ENCODE results near the gene PIK3R4.

Gene PIK3R4

GRCh38 chr3:130731817-130732216 lies 14.8 kb downstream of the PIK3R4 start:
- no peaks in the 10 kb centered on the region for H3K9me3 Mint-ChIP-seq
- no peak overlapping the region for H3K27ac Mint-ChIP-seq
- H3K4me1 Mint-ChIP-seq (ENCODE audit: low read depth) = peaks cover under 1% of the 10 kb centered on the region
- intact Hi-C loops (cut with micrococcal nuclease) = no loop called here
- no peak overlapping the region for H3K4me3 Mint-ChIP-seq
- peaks cover 54% of the 10 kb centered on the region for H3K36me3 Mint-ChIP-seq (ENCODE audit: low read depth)
- H3K27me3 Mint-ChIP-seq = no peaks in the 10 kb centered on the region

DNA sequence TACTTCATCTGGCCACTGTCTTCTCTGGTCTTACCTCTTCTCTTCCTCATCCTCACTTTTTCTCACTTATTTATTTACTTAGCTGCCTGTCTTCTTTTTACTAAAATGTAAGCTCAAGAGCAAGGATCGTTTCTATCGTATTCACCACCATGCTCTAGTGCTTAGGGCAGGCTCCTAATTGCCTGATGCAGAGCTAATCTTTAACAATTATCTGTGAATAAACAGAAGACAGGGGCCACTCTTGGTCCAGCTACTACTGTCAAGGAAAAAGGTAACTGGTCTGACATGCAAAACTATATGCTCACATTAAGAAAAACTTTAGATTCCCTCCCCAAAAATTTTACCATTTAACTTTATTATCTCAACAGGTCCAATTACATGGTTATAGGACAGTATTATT lies 17.5 kb downstream of the PIK3R4 start:
- H3K36me3 Mint-ChIP-seq (ENCODE audit: low read depth) = peaks cover 36% of the 10 kb centered on the region
- no peaks in the 10 kb centered on the region for H3K4me1 Mint-ChIP-seq (ENCODE audit: low read depth)
- H3K9me3 Mint-ChIP-seq = no peaks in the 10 kb centered on the region
- H3K27me3 Mint-ChIP-seq = no peaks in the 10 kb centered on the region
- H3K4me3 Mint-ChIP-seq = no peak overlapping the region
- no peak overlapping the region for H3K27ac Mint-ChIP-seq
- intact Hi-C loops (cut with micrococcal nuclease) = no loop called here

DNA sequence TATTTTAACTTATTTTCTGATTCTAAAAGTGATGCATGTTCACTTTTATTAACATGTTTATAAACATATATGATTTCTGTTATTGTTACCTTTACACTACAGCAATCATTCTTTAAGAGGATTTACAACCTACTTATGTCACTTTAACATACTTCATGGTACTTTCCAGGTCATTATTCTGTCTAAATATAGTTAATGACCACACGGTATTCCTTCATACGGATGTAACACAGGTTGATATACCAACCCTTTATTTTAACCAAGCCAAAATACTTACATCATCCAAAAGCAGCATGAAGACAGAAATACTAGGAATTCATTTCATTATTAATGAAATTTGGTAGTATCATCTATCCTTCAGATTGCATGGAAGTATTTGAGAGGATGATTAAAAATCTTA lies 18.6 kb downstream of the PIK3R4 start:
- H3K4me1 Mint-ChIP-seq (ENCODE audit: low read depth) = no peaks in the 10 kb centered on the region

GRCh38 chr3:130725746-130726145 lies 20.9 kb downstream of the PIK3R4 start:
- no peaks in the 10 kb centered on the region for H3K27me3 Mint-ChIP-seq
- intact Hi-C loops (cut with micrococcal nuclease) = loop anchor here (2.0 kb wide), 1 partner anchor 19 kb away; no protein-coding TSS in a partner anchor
- H3K36me3 Mint-ChIP-seq (ENCODE audit: low read depth) = peaks cover 27% of the 10 kb centered on the region
- no peaks in the 10 kb centered on the region for H3K9me3 Mint-ChIP-seq
- no peaks in the 10 kb centered on the region for H3K4me1 Mint-ChIP-seq (ENCODE audit: low read depth)
- H3K27ac Mint-ChIP-seq = no peak overlapping the region
- no peak overlapping the region for H3K4me3 Mint-ChIP-seq

More for the DNA sequence above, 18.6 kb downstream of the PIK3R4 start:
- intact Hi-C loops (cut with micrococcal nuclease) = no loop called here
- H3K27me3 Mint-ChIP-seq = no peaks in the 10 kb centered on the region
- no peaks in the 10 kb centered on the region for H3K9me3 Mint-ChIP-seq
- H3K27ac Mint-ChIP-seq = no peak overlapping the region
- H3K4me3 Mint-ChIP-seq = no peak overlapping the region
- peaks cover 33% of the 10 kb centered on the region for H3K36me3 Mint-ChIP-seq (ENCODE audit: low read depth)

GRCh38 chr3:130715616-130716015 lies 31.0 kb downstream of the PIK3R4 start:
- H3K27me3 Mint-ChIP-seq = no peaks in the 10 kb centered on the region
- H3K4me3 Mint-ChIP-seq = no peak overlapping the region
- H3K36me3 Mint-ChIP-seq (ENCODE audit: low read depth) = peaks cover 75% of the 10 kb centered on the region
- H3K27ac Mint-ChIP-seq = no peak overlapping the region
- no peaks in the 10 kb centered on the region for H3K9me3 Mint-ChIP-seq
- peaks cover 5% of the 10 kb centered on the region for H3K4me1 Mint-ChIP-seq (ENCODE audit: low read depth)
- intact Hi-C loops (cut with micrococcal nuclease) = no loop called here

- H3K27ac Mint-ChIP-seq = no peak overlapping the region
- H3K36me3 Mint-ChIP-seq (ENCODE audit: low read depth) = peaks cover 70% of the 10 kb centered on the region
- peaks cover 5% of the 10 kb centered on the region for H3K4me1 Mint-ChIP-seq (ENCODE audit: low read depth)
- no peaks in the 10 kb centered on the region for H3K9me3 Mint-ChIP-seq
- intact Hi-C loops (cut with micrococcal nuclease) = no loop called here
- no peaks in the 10 kb centered on the region for H3K27me3 Mint-ChIP-seq
- H3K4me3 Mint-ChIP-seq = no peak overlapping the region
Observed at GRCh38 chr3:130712718-130713423, 33.8 kb downstream of the PIK3R4 start.

DNA sequence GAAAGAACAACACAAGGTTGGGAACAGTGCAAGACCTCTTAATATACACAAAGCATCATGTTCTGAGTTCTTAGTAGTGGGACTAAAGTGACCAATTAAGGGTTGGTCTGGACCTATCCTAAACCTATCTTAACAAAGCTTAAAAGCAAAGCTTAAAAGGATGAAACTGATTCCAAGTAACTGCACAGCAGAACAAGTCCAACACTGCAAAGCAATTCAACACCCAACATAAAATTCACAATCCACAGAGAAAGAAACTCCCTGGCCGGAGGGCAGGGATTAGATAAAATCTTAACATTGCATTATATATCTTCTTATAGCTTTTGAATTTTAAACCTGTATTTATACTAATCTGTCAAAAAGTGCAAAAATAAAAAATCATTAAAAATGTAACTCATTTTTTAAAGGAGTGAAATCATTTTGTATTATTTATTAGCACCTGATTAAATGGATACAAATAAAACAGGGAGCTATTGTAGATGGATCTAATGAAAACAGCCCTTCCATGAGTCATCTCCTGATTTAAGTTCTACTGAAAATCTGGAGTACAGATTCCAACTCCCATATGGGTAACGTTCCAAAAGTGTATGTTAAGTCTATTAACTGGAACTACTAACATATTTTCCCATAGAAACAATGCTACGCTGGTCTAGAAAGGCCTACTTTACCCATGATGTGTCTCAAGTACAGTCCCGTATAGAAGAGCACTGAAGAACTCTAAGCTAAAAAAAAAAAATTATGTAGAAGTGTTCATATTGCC lies 34.9 kb downstream of the PIK3R4 start:
- Mint-ChIP-seq H3K9me3 (no peaks in the 10 kb centered on the region), H3K4me3 (no peak overlapping the region), H3K36me3 (ENCODE audit: low read depth) (peaks cover 63% of the 10 kb centered on the region), H3K27me3 (no peaks in the 10 kb centered on the region), H3K4me1 (ENCODE audit: low read depth) (peaks cover 5% of the 10 kb centered on the region), H3K27ac (peak overlapping the region; percentile 41)
- intact Hi-C loops (cut with micrococcal nuclease) = no loop called here

DNA sequence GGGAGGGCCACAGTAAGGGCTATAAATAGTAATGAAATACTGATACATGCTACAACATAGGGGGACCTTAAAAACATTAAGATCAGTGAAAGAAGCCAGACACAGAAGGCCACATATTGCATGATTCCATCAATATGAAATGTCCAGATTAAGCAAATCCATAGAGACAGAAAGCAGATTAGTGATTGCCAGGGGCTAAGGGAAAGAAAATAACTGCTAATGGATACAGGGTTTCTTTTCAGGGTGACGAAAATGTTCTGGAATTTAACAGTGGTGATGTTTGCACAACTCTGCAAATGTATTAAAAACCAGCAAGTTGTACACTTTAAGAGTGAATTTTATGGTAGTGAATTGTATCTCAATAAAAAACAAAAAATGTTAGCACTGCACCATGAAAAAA lies 37.0 kb downstream of the PIK3R4 start:
- Mint-ChIP-seq H3K4me3 (no peak overlapping the region), H3K36me3 (ENCODE audit: low read depth) (peaks cover 53% of the 10 kb centered on the region), H3K27ac (no peak overlapping the region), H3K9me3 (no peaks in the 10 kb centered on the region), H3K27me3 (no peaks in the 10 kb centered on the region), H3K4me1 (ENCODE audit: low read depth) (peaks cover 5% of the 10 kb centered on the region)
- intact Hi-C loops (cut with micrococcal nuclease) = no loop called here

- intact Hi-C loops (cut with micrococcal nuclease) = no loop called here
- Mint-ChIP-seq H3K36me3 (ENCODE audit: low read depth) (peaks cover 46% of the 10 kb centered on the region), H3K4me3 (no peak overlapping the region), H3K27ac (peak overlapping the region; percentile 60), H3K9me3 (no peaks in the 10 kb centered on the region), H3K27me3 (no peaks in the 10 kb centered on the region), H3K4me1 (ENCODE audit: low read depth) (peaks cover under 1% of the 10 kb centered on the region)
Observed at GRCh38 chr3:130707902-130708601, 38.6 kb downstream of the PIK3R4 start.

DNA sequence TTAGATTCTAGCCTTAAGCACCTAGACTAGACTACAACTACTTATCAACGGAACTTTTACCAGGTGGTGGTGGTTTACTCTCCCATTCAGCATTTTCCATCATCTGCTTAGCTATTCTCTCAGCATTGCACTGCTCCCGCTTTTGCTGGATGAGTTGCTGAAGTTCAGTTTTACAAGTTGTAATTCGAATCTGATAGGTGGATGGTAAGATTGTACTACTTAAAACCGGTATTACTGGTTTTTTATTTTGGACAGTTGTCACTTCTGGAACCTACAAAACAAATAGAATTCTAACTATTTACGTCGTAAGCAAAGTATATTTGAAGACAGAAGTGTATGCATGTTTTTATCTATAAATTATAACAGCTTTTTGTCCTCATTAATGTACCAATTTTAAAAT lies 41.1 kb downstream of the PIK3R4 start:
- Mint-ChIP-seq H3K36me3 (ENCODE audit: low read depth) (peaks cover 50% of the 10 kb centered on the region), H3K9me3 (no peaks in the 10 kb centered on the region), H3K4me1 (ENCODE audit: low read depth) (no peaks in the 10 kb centered on the region), H3K27me3 (no peaks in the 10 kb centered on the region), H3K27ac (no peak overlapping the region), H3K4me3 (no peak overlapping the region)
- intact Hi-C loops (cut with micrococcal nuclease) = no loop called here

DNA sequence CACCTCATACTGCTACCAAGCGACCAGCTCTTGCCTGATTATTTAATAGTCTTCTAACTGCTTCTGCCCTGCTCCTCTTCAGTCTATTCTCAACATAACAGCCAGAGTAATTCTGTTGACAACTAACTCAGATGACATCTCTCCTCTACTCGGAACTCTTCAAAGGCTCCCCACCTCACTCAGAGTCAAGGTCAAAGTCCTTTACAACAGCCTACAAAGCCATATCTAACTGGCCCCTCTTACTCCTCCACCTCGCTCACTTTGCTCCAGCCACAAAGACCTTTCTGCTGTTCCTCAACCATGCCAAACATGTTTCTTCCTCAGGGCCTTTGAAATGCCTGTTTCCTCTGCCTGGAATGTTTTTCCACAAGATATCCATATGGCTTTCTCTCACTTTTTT lies 43.6 kb downstream of the PIK3R4 start:
- Mint-ChIP-seq H3K27ac (no peak overlapping the region), H3K4me1 (ENCODE audit: low read depth) (no peaks in the 10 kb centered on the region), H3K36me3 (ENCODE audit: low read depth) (peaks cover 56% of the 10 kb centered on the region), H3K4me3 (no peak overlapping the region), H3K9me3 (no peaks in the 10 kb centered on the region), H3K27me3 (no peaks in the 10 kb centered on the region)
- intact Hi-C loops (cut with micrococcal nuclease) = no loop called here

GRCh38 chr3:130700541-130700940 lies 46.1 kb downstream of the PIK3R4 start:
- no peaks in the 10 kb centered on the region for H3K4me1 Mint-ChIP-seq (ENCODE audit: low read depth)
- H3K9me3 Mint-ChIP-seq = no peaks in the 10 kb centered on the region
- no peaks in the 10 kb centered on the region for H3K27me3 Mint-ChIP-seq
- intact Hi-C loops (cut with micrococcal nuclease) = no loop called here
- H3K27ac Mint-ChIP-seq = no peak overlapping the region
- H3K4me3 Mint-ChIP-seq = no peak overlapping the region
- peaks cover 71% of the 10 kb centered on the region for H3K36me3 Mint-ChIP-seq (ENCODE audit: low read depth)

DNA sequence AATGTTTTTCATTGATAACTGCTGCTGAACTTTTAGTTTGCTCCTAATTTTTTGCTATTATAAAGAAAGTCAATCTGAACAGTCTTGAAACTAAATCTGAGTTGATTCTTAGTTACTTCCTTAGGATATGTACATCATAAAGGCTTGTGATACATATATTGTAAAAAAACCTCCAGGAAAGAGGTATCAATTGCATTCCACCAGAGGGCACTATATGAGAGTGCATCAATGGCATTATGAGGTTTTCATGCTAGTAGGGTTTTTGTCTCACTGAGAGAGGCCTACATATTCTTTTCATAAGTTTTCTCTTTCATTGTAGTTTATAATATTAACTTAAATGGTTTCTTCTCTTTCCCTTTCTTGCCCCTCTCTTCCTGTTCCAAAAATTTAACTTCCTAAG lies 46.9 kb downstream of the PIK3R4 start:
- intact Hi-C loops (cut with micrococcal nuclease) = no loop called here
- peaks cover 67% of the 10 kb centered on the region for H3K36me3 Mint-ChIP-seq (ENCODE audit: low read depth)
- no peaks in the 10 kb centered on the region for H3K9me3 Mint-ChIP-seq
- no peaks in the 10 kb centered on the region for H3K27me3 Mint-ChIP-seq
- no peak overlapping the region for H3K4me3 Mint-ChIP-seq
- no peaks in the 10 kb centered on the region for H3K4me1 Mint-ChIP-seq (ENCODE audit: low read depth)
- no peak overlapping the region for H3K27ac Mint-ChIP-seq

GRCh38 chr3:130693314-130693713 lies 53.3 kb downstream of the PIK3R4 start:
- H3K36me3 Mint-ChIP-seq (ENCODE audit: low read depth) = peaks cover 76% of the 10 kb centered on the region
- H3K9me3 Mint-ChIP-seq = no peaks in the 10 kb centered on the region
- H3K4me1 Mint-ChIP-seq (ENCODE audit: low read depth) = no peaks in the 10 kb centered on the region

More at GRCh38 chr3:130693314-130693713, 53.3 kb downstream of the PIK3R4 start:
- Mint-ChIP-seq H3K27ac (no peak overlapping the region), H3K4me3 (no peak overlapping the region), H3K27me3 (no peaks in the 10 kb centered on the region)
- intact Hi-C loops (cut with micrococcal nuclease) = no loop called here

All from dendritic cell treated with granulocyte-macrophage colony-stimulating factor and Interleukin-4, amounts not matched to agents 40 ng/mL and 50 ng/mL, for 4 days (primary cell).